HG02623 (cell line): ENCODE data around the gene MRPS15.
"Not testable (repeated sequence)": the region's sequence is repeated elsewhere in the genome, so short reads cannot be mapped to it uniquely, and the experiment has no call there.

Experiments used
- ATAC-seq: cut with Tn5 transposase; IDR thresholded peaks from one replicate; pipeline ENCODE4 v1.9.1; 2021; ENCODE audit warnings: moderate library complexity; ENCODE audit not compliant: unreplicated experiment

MRPS15 gene

DNA sequence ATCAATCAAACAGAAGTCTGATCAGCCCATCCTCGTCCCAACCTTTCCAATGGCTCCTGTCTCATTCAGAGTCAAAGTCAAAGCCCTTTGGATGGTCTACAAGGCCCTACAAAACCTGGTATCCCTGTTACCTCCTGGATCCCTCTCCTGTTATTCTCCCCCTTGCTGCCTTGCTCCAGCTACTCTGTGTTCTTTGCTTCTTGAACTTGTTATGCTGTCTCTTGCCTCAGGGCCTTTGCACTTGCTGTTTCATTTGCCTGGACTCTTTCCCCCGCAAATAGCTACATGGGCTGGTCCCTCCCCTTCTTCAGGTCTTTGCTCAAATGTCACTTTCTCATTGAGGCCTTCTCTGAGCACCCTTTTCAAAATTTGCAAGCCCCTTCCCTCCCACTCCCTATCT, 19.9 kb upstream of the MRPS15 start:
- ATAC-seq, result no peak

DNA sequence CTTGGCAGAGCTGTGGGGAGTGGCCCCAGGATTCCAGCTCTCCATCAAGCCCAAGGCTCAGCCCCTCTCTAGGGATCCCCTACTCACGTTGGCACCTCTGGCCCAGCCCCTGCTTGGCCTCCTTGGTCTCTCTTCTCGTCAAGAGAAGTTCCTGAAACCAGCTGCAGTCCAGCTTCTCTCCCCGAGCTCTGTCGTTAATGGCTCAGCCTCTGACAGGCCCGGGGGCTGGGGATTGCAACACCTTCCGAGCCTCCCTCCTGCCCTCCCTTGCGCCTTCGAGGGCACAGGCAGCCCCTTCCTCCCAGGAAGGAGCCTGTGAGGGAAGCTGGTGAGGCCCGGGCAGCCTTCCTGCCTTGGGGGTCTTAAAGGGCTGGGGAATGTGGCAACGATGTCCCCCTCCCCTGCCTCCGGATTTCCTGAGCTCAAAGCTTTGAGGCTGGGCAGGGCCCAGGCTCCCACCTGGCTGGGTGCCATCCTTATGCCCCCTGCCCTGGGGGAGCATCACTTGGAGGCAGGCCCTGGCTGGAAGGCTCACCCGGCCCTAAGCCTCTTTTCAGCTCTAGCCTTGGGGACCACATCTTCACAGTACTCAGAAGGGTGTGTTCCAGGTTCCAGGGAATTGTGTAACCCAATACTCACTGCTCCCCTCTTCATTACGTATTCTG, 18.7 kb upstream of the MRPS15 start, which contains the start of gene CSF3R:
Gene CSF3R, minus strand, starts transcription at position 190 of the 665 bp plus-strand sequence. CDS start 3,417 bp downstream, outside the sequence.
- ATAC-seq, result no peak

DNA sequence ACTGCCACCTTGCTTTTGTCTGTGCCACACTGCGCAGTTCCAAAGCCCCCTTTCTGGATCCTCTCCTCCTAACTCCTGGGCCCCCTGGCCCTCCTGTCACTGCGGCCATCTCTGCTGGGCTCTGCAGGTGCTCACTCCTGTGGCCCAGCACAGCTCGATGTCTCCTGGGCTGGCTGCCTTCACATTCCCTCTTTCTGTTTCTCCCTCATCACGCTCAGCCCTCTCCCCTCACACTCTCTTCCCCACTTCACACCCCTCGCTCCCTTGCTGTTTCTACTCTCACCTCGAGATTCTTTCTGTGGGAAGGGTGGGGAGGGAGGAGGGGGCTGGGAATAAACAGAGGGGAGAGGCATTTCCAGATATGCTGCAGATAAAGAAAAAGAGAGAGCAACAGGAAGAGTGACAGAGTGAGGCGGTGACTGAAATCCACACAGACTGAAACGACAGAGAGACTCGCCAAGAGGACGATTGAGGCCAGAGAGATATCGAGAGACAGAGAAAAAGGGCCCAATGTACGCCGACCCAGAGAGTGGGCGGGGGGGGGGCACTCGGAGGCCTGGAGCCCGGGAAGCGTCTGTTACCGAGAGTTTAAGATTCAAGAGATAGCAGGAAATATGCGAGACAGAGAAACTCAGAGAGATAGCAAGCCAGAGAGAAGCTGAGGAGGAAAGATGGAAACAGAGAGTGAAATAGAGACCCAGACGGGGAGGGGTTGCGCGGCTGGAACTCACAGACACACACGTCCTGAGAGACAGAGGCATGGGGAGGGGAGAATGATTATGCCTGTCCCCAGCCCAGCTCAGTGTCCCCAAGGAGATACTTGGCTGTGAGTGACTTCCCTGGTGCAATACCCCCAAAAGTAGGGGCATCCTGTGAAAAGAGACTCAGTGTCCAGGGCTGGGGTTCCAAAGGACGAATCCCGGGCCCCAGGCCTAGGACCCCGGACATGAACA, 17.9 kb upstream of the MRPS15 start:
- ATAC-seq, result no peak

DNA sequence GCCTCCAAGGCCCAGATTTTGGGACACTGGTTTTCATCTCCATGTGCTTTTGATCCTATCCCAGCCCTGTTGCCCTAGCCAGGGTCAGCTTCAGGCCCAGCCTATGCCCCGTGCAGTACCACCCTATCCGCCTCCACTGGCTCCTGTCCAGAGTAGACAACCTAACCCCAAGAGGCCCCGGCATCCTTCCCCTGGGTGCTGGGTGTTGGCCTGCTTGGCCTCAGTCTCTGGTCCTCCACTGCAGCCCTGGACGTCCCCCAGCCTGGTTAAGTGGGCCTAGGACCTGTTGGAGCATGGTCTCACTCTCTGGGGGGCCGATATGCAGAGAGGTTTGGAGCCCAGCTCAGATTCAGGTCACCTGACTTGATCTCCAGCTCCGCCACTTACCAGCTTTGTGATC, 16.9 kb upstream of the MRPS15 start:
- ATAC-seq, result no peak

DNA sequence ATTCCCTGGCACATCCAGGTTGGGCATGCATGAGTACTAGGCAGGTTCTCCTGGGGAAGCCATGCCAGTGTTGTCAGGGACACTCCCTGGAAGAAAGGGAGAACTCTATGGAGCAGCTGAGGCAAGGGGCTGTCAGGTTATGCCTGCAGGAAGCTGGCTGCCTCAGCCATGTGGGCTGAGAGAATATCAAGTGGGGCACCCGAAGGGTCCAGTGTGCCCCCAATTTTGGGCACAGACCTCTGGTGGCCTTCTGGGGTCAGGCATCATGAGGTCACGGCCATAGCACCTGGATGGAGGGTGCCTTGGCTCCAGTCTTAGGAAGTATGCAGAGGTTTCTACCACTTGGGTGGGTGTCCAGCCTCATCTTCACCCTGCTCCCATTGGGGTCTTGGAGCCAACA, 16.0 kb upstream of the MRPS15 start:
- no peak for ATAC-seq

DNA sequence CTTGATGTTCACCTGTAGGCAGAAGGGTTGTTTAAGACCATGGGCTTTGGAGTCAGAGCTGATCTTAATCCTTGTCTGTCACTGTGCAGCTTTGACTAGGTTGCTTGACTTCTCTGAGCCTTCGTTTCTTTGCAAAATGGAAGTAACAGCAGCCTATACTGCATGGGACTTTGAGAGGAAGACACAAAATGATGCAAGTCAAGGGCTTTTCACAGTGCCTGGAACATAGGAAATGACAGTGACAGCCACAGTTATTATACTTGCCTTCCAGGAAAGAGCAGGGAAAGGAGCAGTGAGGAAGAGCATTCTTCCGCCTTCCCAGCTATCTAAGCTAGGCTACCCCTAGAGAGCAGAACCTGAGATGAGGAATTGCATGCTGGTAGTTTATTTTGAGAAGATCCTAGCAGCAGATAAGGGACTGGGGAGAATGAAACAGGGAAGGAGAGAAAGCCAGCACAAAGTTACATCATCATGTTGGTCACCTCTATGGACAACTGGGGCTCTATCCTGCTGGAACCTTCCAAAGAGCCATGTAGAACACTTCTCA, 15.4 kb upstream of the MRPS15 start:
- ATAC-seq, result no peak

DNA sequence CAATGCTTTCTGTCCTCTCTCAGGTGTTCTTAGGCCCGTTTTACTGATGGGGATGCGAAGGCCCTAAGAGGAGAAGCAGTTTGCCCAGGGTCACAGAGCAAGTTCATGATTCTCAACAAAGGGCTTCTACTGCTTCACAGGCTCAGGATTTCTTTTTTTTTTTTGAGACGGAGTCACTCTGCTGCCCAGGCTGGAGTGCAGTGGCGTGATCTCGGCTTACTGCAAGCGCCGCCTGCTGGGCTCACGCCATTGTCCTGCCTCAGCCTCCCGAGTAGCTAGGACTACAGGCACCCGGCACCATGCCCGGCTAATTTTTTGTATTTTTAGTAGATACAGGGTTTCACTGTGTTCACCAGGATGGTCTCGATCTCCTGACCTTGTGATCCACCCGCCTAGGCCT, 13.4 kb upstream of the MRPS15 start:
- not testable (repeated sequence) for ATAC-seq

DNA sequence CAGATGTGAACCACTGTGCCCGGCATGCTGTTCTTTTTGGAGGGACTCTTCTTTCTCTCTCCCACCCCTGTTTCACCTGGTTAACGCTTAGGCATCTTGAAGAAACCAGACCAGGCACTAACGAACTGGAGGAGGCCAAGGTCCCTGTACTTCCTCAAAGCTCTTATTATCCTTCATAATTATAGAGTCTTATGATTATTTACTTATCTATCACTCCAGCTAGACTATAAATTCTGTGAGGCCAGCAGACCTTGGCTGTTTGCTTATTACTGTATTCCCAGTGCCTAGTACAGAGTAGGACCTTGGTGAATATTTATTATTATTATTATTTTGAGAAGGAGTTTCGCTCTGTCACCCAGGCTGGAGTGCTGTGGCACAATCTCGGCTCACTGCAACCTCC, 12.8 kb upstream of the MRPS15 start:
- no peak for ATAC-seq

DNA sequence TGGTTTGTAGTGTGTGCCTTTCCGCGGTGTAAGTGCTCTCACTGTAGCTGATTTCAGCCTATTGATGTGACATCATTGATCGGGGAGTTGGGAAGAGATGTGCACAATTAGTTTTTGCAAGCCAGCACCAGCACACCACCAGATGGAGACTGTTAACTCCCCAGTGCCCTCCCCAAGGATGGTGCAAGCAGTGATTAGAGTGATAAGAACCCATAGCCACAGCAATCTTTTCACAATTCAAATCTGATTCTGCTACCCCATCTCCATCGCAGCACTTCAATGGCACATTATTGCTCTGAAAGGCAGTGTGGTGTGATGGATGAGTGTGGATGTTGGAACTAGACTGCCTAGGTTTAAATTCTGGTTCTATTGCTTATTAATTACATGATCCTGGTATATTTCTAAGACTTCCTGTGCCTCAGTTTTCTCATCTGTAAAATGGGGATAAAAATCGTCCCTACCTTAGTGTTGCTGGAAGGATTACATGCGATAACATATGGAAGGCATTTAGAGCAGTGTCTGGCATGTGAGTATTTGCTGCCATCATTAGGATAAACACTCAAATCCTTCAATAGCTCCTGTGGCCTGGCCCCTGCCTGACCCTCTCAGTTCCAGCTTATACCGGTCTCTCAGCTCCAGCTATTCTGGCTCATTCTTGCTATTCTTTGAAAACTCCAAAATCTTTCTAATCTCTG, 11.9 kb upstream of the MRPS15 start:
- ATAC-seq, result no peak

DNA sequence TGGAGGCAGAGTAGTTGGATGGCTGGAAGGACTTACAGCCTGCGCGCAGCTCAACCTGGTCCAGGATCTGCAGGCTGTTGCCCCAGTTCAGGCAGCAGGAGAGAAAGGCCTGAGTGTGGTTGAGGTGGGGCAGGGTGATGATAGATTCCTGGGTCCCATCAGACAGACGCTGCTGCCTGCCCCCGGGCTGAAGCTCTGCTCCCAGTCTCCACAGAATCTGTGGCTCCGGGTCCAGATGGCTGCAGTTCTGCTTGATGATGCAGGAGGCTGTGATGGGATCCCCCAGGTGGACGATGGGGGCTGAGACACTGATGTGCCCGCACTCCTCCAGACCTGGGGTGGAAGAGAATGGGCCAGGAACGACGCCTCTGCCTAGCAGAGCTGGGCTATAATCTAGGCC, 11.2 kb upstream of the MRPS15 start:
- ATAC-seq, result no peak

DNA sequence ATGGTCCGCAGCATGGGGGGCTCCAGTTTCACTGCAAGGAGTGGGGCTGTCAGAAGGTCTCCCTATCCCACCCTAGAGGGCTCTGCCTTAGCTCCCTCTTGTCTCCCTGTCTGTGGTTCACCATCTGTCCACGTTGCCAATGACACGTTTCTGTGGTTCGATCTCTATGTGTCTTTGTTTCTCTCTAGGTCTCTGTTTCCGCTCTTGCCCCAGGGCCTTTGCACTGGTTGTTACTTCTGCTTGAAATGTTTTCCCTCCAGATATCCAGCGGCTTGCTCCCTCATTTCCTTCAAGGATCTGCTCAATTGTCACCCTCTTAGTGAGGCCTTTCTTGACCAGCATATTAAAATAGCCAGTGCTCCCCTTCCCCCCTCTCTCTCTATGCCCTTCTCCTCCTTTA, 8.5 kb upstream of the MRPS15 start:
- no peak for ATAC-seq

DNA sequence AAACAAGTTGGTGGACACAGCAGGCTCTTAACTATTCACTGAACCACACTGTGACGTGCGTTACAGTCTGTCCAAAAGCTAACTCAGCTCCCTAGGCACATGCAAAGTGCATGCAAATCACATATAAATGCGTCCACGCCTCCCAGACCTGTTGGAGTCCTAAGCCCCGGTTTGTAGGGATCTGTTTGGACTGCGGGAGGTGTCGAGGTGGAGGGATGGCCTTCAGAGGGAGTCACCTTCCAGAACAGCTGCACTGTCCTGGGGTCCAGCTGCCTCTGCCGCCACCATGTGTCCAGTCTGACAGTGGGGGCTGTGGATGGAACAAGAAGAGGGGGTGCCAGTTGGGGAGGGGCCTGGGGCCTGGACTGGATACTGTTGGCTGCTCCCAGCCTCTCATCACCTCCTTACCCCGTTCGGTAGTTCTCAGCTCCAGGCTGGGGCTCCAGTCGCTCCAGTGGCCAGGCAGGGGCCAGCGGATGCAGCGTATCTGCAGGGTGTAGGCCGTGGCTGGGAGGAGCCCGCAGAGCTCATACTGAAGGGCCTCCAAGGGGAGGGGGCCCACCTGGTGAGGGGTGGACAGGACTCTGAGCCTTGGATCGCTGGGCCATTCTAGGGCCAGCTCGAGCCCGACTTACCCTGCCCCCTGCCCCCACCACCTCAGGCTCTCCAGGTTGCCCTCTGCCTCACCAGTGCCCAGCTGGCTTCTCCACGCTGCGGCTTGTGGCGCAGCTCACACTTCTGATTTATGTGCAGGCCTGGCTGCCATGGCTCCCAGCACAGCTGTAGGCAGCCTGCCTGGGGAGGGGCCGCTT, 7.9 kb upstream of the MRPS15 start:
- no peak for ATAC-seq

DNA sequence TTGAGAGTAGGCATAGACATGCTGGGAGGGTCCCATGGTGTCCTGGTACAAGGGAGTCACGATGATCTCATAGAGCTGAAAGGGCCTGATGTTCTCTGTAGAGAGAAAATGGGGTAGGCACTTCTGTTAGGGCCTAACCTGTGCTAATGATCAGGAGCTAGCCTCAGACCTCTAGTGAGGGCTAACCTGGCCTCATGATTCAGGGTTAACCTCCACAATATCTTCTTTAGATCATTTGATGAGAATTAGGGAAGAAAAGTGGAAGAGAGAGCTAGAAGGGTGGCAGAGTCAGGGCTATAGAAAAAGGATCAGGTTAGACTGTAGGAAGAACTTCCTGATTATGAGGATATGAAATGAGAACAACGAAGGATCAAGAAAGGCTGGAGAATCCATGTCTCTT, 5.0 kb upstream of the MRPS15 start:
- no peak for ATAC-seq

DNA sequence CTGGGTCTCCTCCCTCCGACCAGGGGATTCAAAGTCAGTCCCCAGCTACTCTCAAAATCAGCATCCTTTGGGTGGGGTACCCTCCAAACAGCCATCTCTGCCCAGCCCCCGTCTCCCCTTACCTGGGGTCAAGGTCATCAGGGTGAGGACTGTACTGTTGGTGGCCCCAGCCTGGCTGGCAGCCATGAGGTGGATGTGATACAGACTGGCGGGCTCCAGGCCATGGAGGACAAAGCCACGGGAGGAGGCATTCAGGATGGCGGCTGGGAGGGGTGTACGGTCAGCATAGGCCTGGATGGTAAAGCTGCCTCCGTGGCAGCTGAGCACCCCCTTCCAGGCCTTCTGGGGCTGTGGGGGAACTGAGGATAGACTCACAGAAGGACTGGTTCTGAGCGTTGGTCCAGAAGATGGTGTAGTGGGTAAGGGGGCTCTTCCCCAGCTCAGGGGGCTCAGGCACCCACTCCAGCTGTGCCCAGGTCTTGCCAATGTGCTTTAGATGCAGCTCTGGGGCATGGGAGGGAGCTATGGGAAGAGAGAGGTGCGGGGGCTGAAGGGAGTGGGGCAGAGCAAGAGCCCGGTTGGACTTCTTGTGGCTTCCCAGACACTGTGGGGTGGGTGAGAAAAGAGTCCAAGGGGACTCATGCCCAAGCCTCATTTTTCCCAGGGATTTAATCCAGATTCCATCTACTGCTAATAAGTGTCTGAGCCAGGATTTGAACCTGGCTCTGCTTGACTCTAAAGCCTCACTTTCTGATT, 3.7 kb upstream of the MRPS15 start:
- ATAC-seq, result no peak

DNA sequence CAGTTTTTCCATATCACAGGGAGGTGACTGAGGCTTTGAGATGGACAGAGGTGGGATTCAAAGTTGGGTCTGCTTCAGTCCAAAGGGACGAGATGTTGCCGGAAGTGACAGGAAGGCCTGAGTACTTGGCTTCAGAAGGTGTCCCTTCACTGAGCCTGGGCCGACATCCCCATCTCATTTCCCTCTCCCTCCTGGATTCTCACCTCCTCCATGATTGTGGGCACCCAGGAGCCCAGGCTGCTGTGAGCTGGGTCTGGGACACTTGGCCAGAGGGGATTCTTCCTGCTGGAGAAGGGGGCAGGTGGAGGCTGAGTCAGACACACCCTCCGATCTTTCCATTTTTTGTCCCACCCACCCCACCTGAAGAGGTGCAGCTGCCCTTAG, 2.8 kb upstream of the MRPS15 start:
- ATAC-seq, result no peak

DNA sequence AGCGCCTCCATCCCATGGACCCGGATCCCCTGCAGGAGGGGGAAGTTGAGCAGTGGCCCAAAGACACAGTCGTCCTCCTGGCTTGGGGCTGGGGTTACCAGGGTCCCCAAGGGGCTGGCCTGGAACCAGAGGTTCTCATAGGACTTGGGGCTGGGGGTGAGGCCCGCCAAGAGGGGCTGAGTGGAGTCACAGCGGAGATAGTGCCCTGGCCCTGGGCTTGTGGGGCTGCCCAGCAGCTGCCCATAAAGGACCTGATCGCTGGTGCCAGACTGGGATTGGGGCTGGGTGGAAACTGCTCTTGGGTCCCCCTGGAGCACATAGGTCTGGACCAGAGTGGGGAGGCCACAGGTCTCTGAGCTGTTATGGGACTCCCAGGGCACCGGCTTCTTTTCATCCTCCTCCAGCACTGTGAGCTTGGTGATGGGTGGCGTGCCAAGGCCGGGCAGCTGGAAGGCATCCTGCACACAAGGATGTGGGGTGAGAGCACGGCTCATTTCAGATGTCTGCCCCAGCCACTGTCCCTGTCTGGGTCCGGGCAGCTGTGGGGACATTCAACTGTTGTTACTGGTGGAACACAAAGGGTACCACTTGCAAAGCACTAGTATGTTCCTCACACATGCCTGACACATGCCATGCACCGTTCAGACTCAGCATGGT, 2.3 kb upstream of the MRPS15 start:
- ATAC-seq, result no peak

DNA sequence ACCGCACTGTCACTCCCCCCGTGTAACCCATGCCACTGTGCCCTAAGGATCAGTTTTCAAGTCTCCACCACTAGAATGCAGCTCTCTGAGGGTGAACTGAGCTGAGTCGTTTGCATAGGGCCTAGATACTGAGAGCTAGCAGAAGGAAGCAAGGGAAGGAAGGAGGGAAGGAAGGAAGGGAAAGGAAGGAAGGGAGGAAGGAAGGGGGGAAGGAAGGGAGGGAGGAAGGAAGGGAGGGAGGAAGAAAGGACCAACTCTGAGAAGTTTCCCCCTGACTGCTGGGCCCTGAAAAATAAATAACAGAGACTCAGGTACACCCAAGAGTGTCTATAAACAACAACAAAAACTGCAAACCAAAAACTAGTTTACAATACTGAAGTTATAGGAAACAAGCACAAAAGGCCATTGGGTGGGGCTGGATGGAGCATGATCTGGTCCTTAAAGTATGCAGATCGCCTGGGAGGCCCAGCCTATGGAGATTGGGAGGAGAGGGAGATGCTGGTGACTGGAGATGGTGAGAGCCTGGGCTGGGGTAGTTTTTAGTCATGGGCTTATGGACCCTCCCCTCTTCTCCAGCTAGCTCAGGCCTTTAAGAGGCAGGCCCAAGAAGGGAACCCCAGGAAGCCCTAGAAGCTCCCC, 1.7 kb upstream of the MRPS15 start:
- no peak for ATAC-seq

DNA sequence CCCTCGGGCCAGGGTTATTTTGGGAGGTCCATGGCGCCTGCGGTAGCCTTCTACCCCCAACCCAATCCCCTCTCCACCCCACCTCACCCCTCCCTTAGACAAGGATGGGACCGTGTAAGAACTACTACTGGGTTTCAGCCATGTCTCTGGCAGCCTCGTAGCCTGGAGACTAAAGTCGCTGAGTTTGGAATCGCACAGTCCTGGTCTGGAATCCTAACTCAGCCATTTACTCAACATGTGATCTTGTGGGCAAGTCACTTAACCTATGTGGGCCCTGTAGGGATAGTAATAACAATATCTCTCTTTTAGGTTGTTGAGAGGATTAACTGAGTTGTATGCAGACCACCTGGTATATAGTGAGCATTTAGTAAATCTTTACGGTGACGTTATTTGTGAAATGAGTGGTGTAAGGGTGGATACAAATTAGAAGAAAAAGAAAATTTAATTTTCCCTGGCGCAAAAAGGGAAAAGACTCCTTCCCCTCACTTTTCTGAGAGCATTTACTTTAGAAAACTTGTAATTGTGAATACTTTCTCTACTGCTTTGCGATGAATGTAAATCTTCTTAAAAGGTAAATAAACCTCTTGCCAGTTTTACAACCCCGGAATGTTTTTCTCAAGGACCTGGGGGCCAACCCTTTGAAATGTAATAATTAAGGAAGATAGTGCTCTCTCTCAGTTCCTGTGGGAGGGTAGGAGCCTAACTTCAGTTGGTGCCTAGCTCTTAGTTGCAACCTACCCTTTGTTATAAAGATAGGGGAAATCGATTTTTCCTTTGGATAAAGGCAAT, 615 bp upstream of the MRPS15 start:
- ATAC-seq, result peak; percentile 29
